HCT116 (cell line): ENCODE measurements around the gene CAMK2A.

ENCODE experiments used
- CTCF ChIP-seq, 3 experiments: fragments of 200-600 bp in 1 of 3; sonication (generic) in 1 of 3; IDR thresholded peaks in 2 of 3; conservative IDR thresholded peaks in 1 of 3; 2 replicates each; pipeline ENCODE4 v1.5.1; 2012 to 2017; ENCODE audit warnings: low read depth in 2 of 3, low read length in 2 of 3, antibody characterized with exemption in 1 of 3, borderline replicate concordance in 1 of 3, control low read depth in 1 of 3, mild to moderate bottlenecking in 1 of 3, mixed read lengths in 1 of 3, mixed run types in 1 of 3, moderate library complexity in 1 of 3; ENCODE audit not compliant: insufficient read depth in 1 of 3
- EGR1 ChIP-seq: IDR thresholded peaks from 2 replicates; pipeline ENCODE4 v1.6.1; 2012; ENCODE audit warnings: low read depth
- POLR2A ChIP-seq: IDR thresholded peaks from 2 replicates; pipeline ENCODE4 v1.7.0; 2011; ENCODE audit warnings: borderline replicate concordance; ENCODE audit not compliant: insufficient read depth, insufficient read length; ENCODE audit errors: extremely low read depth
- REST ChIP-seq: IDR thresholded peaks from 2 replicates; pipeline ENCODE4 v1.6.1; 2012; ENCODE audit warnings: low read depth
- YY1 ChIP-seq: IDR thresholded peaks from 2 replicates; pipeline ENCODE4 v1.6.1; 2011; ENCODE audit warnings: low read length, low read depth, moderate library complexity, mild to moderate bottlenecking; ENCODE audit not compliant: insufficient replicate concordance; ENCODE audit errors: extremely low read depth

- TF ChIP-seq POLR2A (no peak), YY1 (no peak), EGR1 (no peak), REST (no peak), CTCF (IDR thresholded peaks at IDR 0.05 in 2 of 3, conservative IDR thresholded peaks at IDR 0.05 in 1 of 3; ENCODE audit: borderline replicate concordance in 1 of 3, insufficient read depth in 1 of 3, low read depth in 2 of 3, low read length in 2 of 3) (no peak)
Measured at GRCh38 chr5:150206098-150206778, 83.3 kb downstream of the CAMK2A start.
